ENCODE results near the gene SLC25A1.
A peak's percentile ranks its signal among the peaks of the same experiment; 100 is the strongest.

SLC25A1 gene

GRCh38 chr22:19177164-19178064 is 1.1 kb downstream of the SLC25A1 start:
- Histone ChIP-seq H3K9me3 (ENCODE audit: insufficient read depth, low read depth, low read length) (no peaks in the 10 kb centered on the region), H3K4me3 (ENCODE audit: low read length) (peak overlapping the region; percentile 72), H3K27ac (ENCODE audit: low read length) (no peak overlapping the region), H3K36me3 (ENCODE audit: insufficient read depth, low read depth, low read length) (peaks cover 14% of the 10 kb centered on the region; the same call in 1 of the 2 replicates), H3K27me3 (ENCODE audit: insufficient read depth, low read length) (no peaks in the 10 kb centered on the region), H3K9ac (ENCODE audit: low read depth, low read length) (peak overlapping the region; percentile 76; the same call in 1 of the 2 replicates), H3K4me1 (ENCODE audit: insufficient read depth, low read length) (peaks cover 28% of the 10 kb centered on the region)

GRCh38 chr22:19176732-19177131 is 1.8 kb downstream of the SLC25A1 start:
- H3K36me3 ChIP-seq (ENCODE audit: insufficient read depth, low read depth, low read length): peaks cover 14% of the 10 kb centered on the region; the same call in 1 of the 2 replicates
- H3K9ac ChIP-seq (ENCODE audit: low read depth, low read length): peak overlapping the region; percentile 51; the same call in 1 of the 2 replicates
- no peaks in the 10 kb centered on the region for H3K27me3 ChIP-seq (ENCODE audit: insufficient read depth, low read length)
- no peak overlapping the region for H3K27ac ChIP-seq (ENCODE audit: low read length)
- no peaks in the 10 kb centered on the region for H3K9me3 ChIP-seq (ENCODE audit: insufficient read depth, low read depth, low read length)
- H3K4me3 ChIP-seq (ENCODE audit: low read length): peak overlapping the region; percentile 72
- H3K4me1 ChIP-seq (ENCODE audit: insufficient read depth, low read length): peaks cover 28% of the 10 kb centered on the region

- Histone ChIP-seq H3K9ac (ENCODE audit: low read depth, low read length) (peak overlapping the region; percentile 51; the same call in 1 of the 2 replicates), H3K9me3 (ENCODE audit: insufficient read depth, low read depth, low read length) (no peaks in the 10 kb centered on the region), H3K27ac (ENCODE audit: low read length) (no peak overlapping the region), H3K36me3 (ENCODE audit: insufficient read depth, low read depth, low read length) (peaks cover 14% of the 10 kb centered on the region; the same call in 1 of the 2 replicates), H3K4me3 (ENCODE audit: low read length) (no peak overlapping the region; the same call in 1 of the 2 replicates), H3K4me1 (ENCODE audit: insufficient read depth, low read length) (peaks cover 28% of the 10 kb centered on the region), H3K27me3 (ENCODE audit: insufficient read depth, low read length) (no peaks in the 10 kb centered on the region)
Measured at GRCh38 chr22:19176175-19176643, 2.3 kb downstream of the SLC25A1 start.

- Histone ChIP-seq H3K4me1 (ENCODE audit: insufficient read depth, low read length) (peaks cover 30% of the 10 kb centered on the region), H3K36me3 (ENCODE audit: insufficient read depth, low read depth, low read length) (peaks cover 14% of the 10 kb centered on the region; the same call in 1 of the 2 replicates), H3K27me3 (ENCODE audit: insufficient read depth, low read length) (peaks cover 5% of the 10 kb centered on the region), H3K9me3 (ENCODE audit: insufficient read depth, low read depth, low read length) (no peaks in the 10 kb centered on the region), H3K9ac (ENCODE audit: low read depth, low read length) (peak overlapping the region; percentile 21; the same call in 1 of the 2 replicates), H3K27ac (ENCODE audit: low read length) (no peak overlapping the region), H3K4me3 (ENCODE audit: low read length) (no peak overlapping the region)
Measured at GRCh38 chr22:19175602-19176174, 2.8 kb downstream of the SLC25A1 start.

GRCh38 chr22:19175026-19175601 is 3.4 kb downstream of the SLC25A1 start:
- H3K4me3 ChIP-seq (ENCODE audit: low read length): no peak overlapping the region
- peaks cover 14% of the 10 kb centered on the region; the same call in 1 of the 2 replicates for H3K36me3 ChIP-seq (ENCODE audit: insufficient read depth, low read depth, low read length)
- H3K27me3 ChIP-seq (ENCODE audit: insufficient read depth, low read length): peaks cover 10% of the 10 kb centered on the region
- H3K4me1 ChIP-seq (ENCODE audit: insufficient read depth, low read length): peaks cover 31% of the 10 kb centered on the region
- H3K27ac ChIP-seq (ENCODE audit: low read length): no peak overlapping the region
- no peaks in the 10 kb centered on the region for H3K9me3 ChIP-seq (ENCODE audit: insufficient read depth, low read depth, low read length)
- H3K9ac ChIP-seq (ENCODE audit: low read depth, low read length): no peak overlapping the region; the same call in 1 of the 2 replicates

- Histone ChIP-seq H3K27me3 (ENCODE audit: insufficient read depth, low read length) (peaks cover 18% of the 10 kb centered on the region), H3K4me3 (ENCODE audit: low read length) (no peak overlapping the region), H3K27ac (ENCODE audit: low read length) (no peak overlapping the region), H3K36me3 (ENCODE audit: insufficient read depth, low read depth, low read length) (peaks cover 14% of the 10 kb centered on the region; the same call in 1 of the 2 replicates), H3K9me3 (ENCODE audit: insufficient read depth, low read depth, low read length) (no peaks in the 10 kb centered on the region), H3K9ac (ENCODE audit: low read depth, low read length) (peak overlapping the region; percentile 4; the same call in 1 of the 2 replicates), H3K4me1 (ENCODE audit: insufficient read depth, low read length) (peaks cover 27% of the 10 kb centered on the region)
Measured at GRCh38 chr22:19174106-19175025, 4.2 kb downstream of the SLC25A1 start.

- Histone ChIP-seq H3K36me3 (ENCODE audit: insufficient read depth, low read depth, low read length) (peaks cover 14% of the 10 kb centered on the region; the same call in 1 of the 2 replicates), H3K27me3 (ENCODE audit: insufficient read depth, low read length) (peaks cover 28% of the 10 kb centered on the region), H3K4me1 (ENCODE audit: insufficient read depth, low read length) (peaks cover 27% of the 10 kb centered on the region), H3K27ac (ENCODE audit: low read length) (no peak overlapping the region), H3K4me3 (ENCODE audit: low read length) (peak overlapping the region; percentile 99; the same call in 1 of the 2 replicates), H3K9ac (ENCODE audit: low read depth, low read length) (peak overlapping the region; percentile 96; the same call in 1 of the 2 replicates), H3K9me3 (ENCODE audit: insufficient read depth, low read depth, low read length) (no peaks in the 10 kb centered on the region)
Measured at GRCh38 chr22:19173047-19174035, 5.2 kb downstream of the SLC25A1 start.

- peaks cover 27% of the 10 kb centered on the region for H3K4me1 ChIP-seq (ENCODE audit: insufficient read depth, low read length)
- H3K4me3 ChIP-seq (ENCODE audit: low read length): peak overlapping the region; percentile 99
- H3K27ac ChIP-seq (ENCODE audit: low read length): peak overlapping the region; percentile 66
- H3K9ac ChIP-seq (ENCODE audit: low read depth, low read length): peak overlapping the region; percentile 96; the same call in 1 of the 2 replicates
- no peaks in the 10 kb centered on the region for H3K9me3 ChIP-seq (ENCODE audit: insufficient read depth, low read depth, low read length)
- H3K27me3 ChIP-seq (ENCODE audit: insufficient read depth, low read length): peaks cover 37% of the 10 kb centered on the region
- peaks cover 14% of the 10 kb centered on the region; the same call in 1 of the 2 replicates for H3K36me3 ChIP-seq (ENCODE audit: insufficient read depth, low read depth, low read length)
Measured at GRCh38 chr22:19172213-19173046, 6.1 kb downstream of the SLC25A1 start.

GRCh38 chr22:19169947-19170318 is 8.6 kb downstream of the SLC25A1 start:
- Histone ChIP-seq H3K27ac (ENCODE audit: low read length) (no peak overlapping the region), H3K36me3 (ENCODE audit: insufficient read depth, low read depth, low read length) (no peaks in the 10 kb centered on the region), H3K9ac (ENCODE audit: low read depth, low read length) (no peak overlapping the region), H3K9me3 (ENCODE audit: insufficient read depth, low read depth, low read length) (no peaks in the 10 kb centered on the region), H3K4me3 (ENCODE audit: low read length) (peak overlapping the region; percentile 61; the same call in 1 of the 2 replicates), H3K27me3 (ENCODE audit: insufficient read depth, low read length) (peaks cover 56% of the 10 kb centered on the region), H3K4me1 (ENCODE audit: insufficient read depth, low read length) (peaks cover 24% of the 10 kb centered on the region)
